ENCODE data around the gene DHFR2. TPM values are rescaled to one million over a fixed set of nuclear protein-coding genes. Genes with fewer than 3 reads are reported as not detected.

DHFR2 gene
- polyA plus RNA-seq, 1 of the 3 experiments (the other 2 are of a cell fraction): 1.3 TPM

GRCh38 chr3:94020293-94020692 lies 42.4 kb downstream of the DHFR2 start:
- ChIA-PET POLR2A (no interaction called here), CTCF (interaction anchor here (0.8 to 3.0 kb wide), 3 partner anchors 15 to 86 kb away, joined by 3 to 7 read pairs (median 4); no protein-coding TSS in a partner anchor)
- H3K4me2 ChIP-seq: no peak overlapping the region
- H3K36me3 ChIP-seq (replicated peaks in 1 of 2; ENCODE audit: control insufficient read depth in 1 of 2, insufficient read depth in 2 of 2, low read length in 1 of 2): no peaks in the 10 kb centered on the region
- H3K9me2 ChIP-seq: no peaks in the 10 kb centered on the region
- no peaks in the 10 kb centered on the region for H3K27me3 ChIP-seq (ENCODE audit: insufficient read depth)
- H2AFZ ChIP-seq (ENCODE audit: low read depth): no peak overlapping the region
- no peaks in the 10 kb centered on the region for H3K9me3 ChIP-seq
- H3K4me3 ChIP-seq (ENCODE audit: low read depth in 2 of 2, low read length in 1 of 2): no peak overlapping the region
- H3K9ac ChIP-seq: no peak overlapping the region
- no peaks in the 10 kb centered on the region for H4K20me1 ChIP-seq (ENCODE audit: insufficient read depth)
- H3F3A ChIP-seq (replicated peaks; ENCODE audit: insufficient read depth): peaks cover 4% of the 10 kb centered on the region
- no peaks in the 10 kb centered on the region for H3K4me1 ChIP-seq (ENCODE audit: control insufficient read depth in 1 of 2, insufficient read depth in 2 of 2, low read depth in 1 of 2, low read length in 1 of 2)
- DNase-seq: no peak
- H3K27ac ChIP-seq (ENCODE audit: low read depth in 2 of 2, low read length in 1 of 2): no peak overlapping the region
- TF ChIP-seq EZH2phosphoT487 (IDR thresholded peaks at IDR 0.05; ENCODE audit: borderline replicate concordance, low read depth) (no peak), GABPA (IDR thresholded peaks at IDR 0.05; ENCODE audit: low read depth) (no peak), USF2 (IDR thresholded peaks at IDR 0.05; ENCODE audit: borderline replicate concordance, low read depth, low read length) (no peak), RXRA (IDR thresholded peaks at IDR 0.05; ENCODE audit: borderline replicate concordance, low read depth) (no peak), FOXJ3 (CRISPR knock-in tag; IDR thresholded peaks at IDR 0.05) (no peak), MAX (IDR thresholded peaks at IDR 0.05; ENCODE audit: low read depth) (no peak), CHD2 (IDR thresholded peaks at IDR 0.05; ENCODE audit: low read length, partially characterized antibody) (no peak)
- WGBS (ENCODE audit: low lambda C conversion rate): 95% methylated on average over 3 of the region's 3 CpGs
- H3K79me2 ChIP-seq (ENCODE audit: insufficient read depth): no peaks in the 10 kb centered on the region

DNA sequence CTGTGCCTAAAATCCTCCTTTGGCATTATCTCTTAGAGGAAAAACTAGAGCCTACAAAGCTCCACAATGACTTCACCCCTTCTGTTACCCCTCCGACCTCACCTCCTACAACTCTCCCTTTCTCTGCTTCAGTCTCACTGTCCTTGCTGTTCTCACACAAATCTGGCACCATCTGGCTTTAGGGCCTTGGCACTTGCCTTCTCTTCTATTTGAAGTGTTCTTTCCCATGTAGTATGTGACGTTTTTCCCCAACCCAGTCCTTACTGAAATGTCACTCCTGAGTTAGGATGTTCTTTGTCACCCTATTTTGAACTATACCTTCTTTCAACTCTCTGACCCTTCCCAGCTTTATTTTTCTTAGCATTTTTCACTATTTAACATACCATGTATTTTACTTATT lies 43.1 kb downstream of the DHFR2 start:
- CTCF ChIA-PET: interaction anchor here (0.6 to 3.0 kb wide), 3 partner anchors 15 to 50 kb away, joined by 3 to 7 read pairs (median 4); no protein-coding TSS in a partner anchor
- no peak for TF ChIP-seq NFIC (IDR thresholded peaks at IDR 0.05; ENCODE audit: borderline replicate concordance)
- Histone ChIP-seq H3K27ac (ENCODE audit: low read depth in 2 of 2, low read length in 1 of 2) (no peak overlapping the region), H3K4me3 (ENCODE audit: low read depth in 2 of 2, low read length in 1 of 2) (no peak overlapping the region), H3K27me3 (ENCODE audit: insufficient read depth) (no peaks in the 10 kb centered on the region), H3K9me2 (no peaks in the 10 kb centered on the region), H3K9me3 (no peaks in the 10 kb centered on the region), H3F3A (replicated peaks; ENCODE audit: insufficient read depth) (peaks cover 4% of the 10 kb centered on the region), H2AFZ (ENCODE audit: low read depth) (no peak overlapping the region), H3K79me2 (ENCODE audit: insufficient read depth) (no peaks in the 10 kb centered on the region), H3K36me3 (replicated peaks in 1 of 2; ENCODE audit: control insufficient read depth in 1 of 2, insufficient read depth in 2 of 2, low read length in 1 of 2) (no peaks in the 10 kb centered on the region), H3K4me1 (ENCODE audit: control insufficient read depth in 1 of 2, insufficient read depth in 2 of 2, low read depth in 1 of 2, low read length in 1 of 2) (no peaks in the 10 kb centered on the region), H3K4me2 (no peak overlapping the region), H3K9ac (no peak overlapping the region), H4K20me1 (ENCODE audit: insufficient read depth) (no peaks in the 10 kb centered on the region)
- POLR2A ChIA-PET: no interaction called here
- no peak for DNase-seq
- 87% methylated on average over 2 of the region's 2 CpGs for WGBS (ENCODE audit: low lambda C conversion rate)

DNA sequence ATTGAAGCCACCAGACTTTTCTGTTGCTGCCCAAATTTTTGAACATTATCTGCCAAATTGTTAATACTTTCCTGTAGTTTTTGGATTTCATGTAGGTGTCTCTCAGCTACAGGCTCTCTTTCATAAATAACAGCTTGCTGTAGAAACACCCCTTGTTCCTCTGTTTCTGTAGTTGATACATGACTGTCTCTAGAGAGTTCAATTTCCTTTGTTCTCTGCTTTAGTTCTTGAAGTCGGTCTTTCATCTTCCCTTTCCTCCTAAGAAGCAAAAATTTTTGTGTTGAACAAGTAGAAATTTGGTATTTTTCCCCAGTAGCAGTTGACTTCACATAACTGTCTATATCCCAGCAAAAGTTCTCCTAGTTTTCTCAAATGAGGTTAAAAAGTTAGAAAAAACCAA lies 47.7 kb downstream of the DHFR2 start:
- Histone ChIP-seq H2AFZ (ENCODE audit: low read depth) (no peak overlapping the region), H3K9ac (no peak overlapping the region), H3K36me3 (replicated peaks in 1 of 2; ENCODE audit: control insufficient read depth in 1 of 2, insufficient read depth in 2 of 2, low read length in 1 of 2) (no peaks in the 10 kb centered on the region), H3F3A (replicated peaks; ENCODE audit: insufficient read depth) (no peaks in the 10 kb centered on the region), H3K27ac (ENCODE audit: low read depth in 2 of 2, low read length in 1 of 2) (no peak overlapping the region), H3K9me2 (no peaks in the 10 kb centered on the region), H3K9me3 (no peaks in the 10 kb centered on the region), H3K4me1 (ENCODE audit: control insufficient read depth in 1 of 2, insufficient read depth in 2 of 2, low read depth in 1 of 2, low read length in 1 of 2) (no peaks in the 10 kb centered on the region; a peak in 1 of 4 replicates), H4K20me1 (ENCODE audit: insufficient read depth) (no peaks in the 10 kb centered on the region), H3K4me3 (ENCODE audit: low read depth in 2 of 2, low read length in 1 of 2) (no peak overlapping the region), H3K4me2 (no peak overlapping the region), H3K27me3 (ENCODE audit: insufficient read depth) (no peaks in the 10 kb centered on the region), H3K79me2 (ENCODE audit: insufficient read depth) (no peaks in the 10 kb centered on the region)
- ChIA-PET CTCF (interaction anchor here (1.1 to 4.6 kb wide), 4 partner anchors 11 to 54 kb away, joined by 3 to 17 read pairs (median 3); no protein-coding TSS in a partner anchor), POLR2A (no interaction called here)
- no peak for DNase-seq
- WGBS (ENCODE audit: low lambda C conversion rate): 91% methylated on average over 1 of the region's 1 CpG
- no peak for TF ChIP-seq SMC3 (IDR thresholded peaks at IDR 0.05; ENCODE audit: low read depth, low read length)

Measured in SK-N-SH (cell line).